HepG2 (cell line): ENCODE data around the gene TFEB. TPM values are rescaled to one million over a fixed set of nuclear protein-coding genes. Genes with fewer than 3 reads are reported as not detected.

ENCODE experiments used
- CENPT ChIP-seq: sonication (generic); formaldehyde crosslinking; IDR thresholded peaks from 2 replicates; pipeline ENCODE4 v1.8.0; 2022; ENCODE audit warnings: low read depth, mild to moderate bottlenecking, moderate library complexity, missing genetic modification reagents
- CHCHD3 ChIP-seq: sonication (generic); formaldehyde crosslinking; IDR thresholded peaks from 2 replicates; pipeline ENCODE4 v1.8.0; 2022; ENCODE audit warnings: mild to moderate bottlenecking, missing genetic modification reagents, moderate library complexity
- DPF2 ChIP-seq: sonication (generic); formaldehyde crosslinking; IDR thresholded peaks from 2 replicates; pipeline ENCODE4 v1.4.0; 2020; ENCODE audit warnings: mild to moderate bottlenecking, low read depth, missing genetic modification reagents, borderline replicate concordance
- JUND ChIP-seq: sonication (generic); formaldehyde crosslinking; IDR thresholded peaks from 2 replicates; pipeline ENCODE4 v1.8.0; 2022; ENCODE audit warnings: mild to moderate bottlenecking, missing genetic modification reagents
- MED1 ChIP-seq: sonication (generic); formaldehyde crosslinking; IDR thresholded peaks from 2 replicates; pipeline ENCODE4 v1.4.0; 2020; ENCODE audit warnings: missing genetic modification reagents
- TBX2 ChIP-seq: sonication (generic); formaldehyde crosslinking; IDR thresholded peaks from 2 replicates; pipeline ENCODE4 v1.5.0; 2020; ENCODE audit warnings: missing genetic modification reagents, mild to moderate bottlenecking, borderline replicate concordance
- ZBTB38 ChIP-seq: sonication (generic); formaldehyde crosslinking; IDR thresholded peaks from 2 replicates; pipeline ENCODE4 v1.5.1; 2020; ENCODE audit warnings: mild to moderate bottlenecking, missing genetic modification reagents
- ZNF30 ChIP-seq: sonication (generic); formaldehyde crosslinking; IDR thresholded peaks from 2 replicates; pipeline ENCODE4 v1.5.0; 2020; ENCODE audit warnings: mild to moderate bottlenecking, missing genetic modification reagents
- ZNF567 ChIP-seq: sonication (generic); formaldehyde crosslinking; IDR thresholded peaks from 2 replicates; pipeline ENCODE4 v1.8.1; 2023; ENCODE audit warnings: mild to moderate bottlenecking, missing genetic modification reagents, borderline replicate concordance
- ZNF670 ChIP-seq: sonication (generic); formaldehyde crosslinking; IDR thresholded peaks from 2 replicates; pipeline ENCODE4 v1.8.0; 2022; ENCODE audit warnings: mild to moderate bottlenecking, missing genetic modification reagents, borderline replicate concordance
- ZNF713 ChIP-seq: sonication (generic); formaldehyde crosslinking; IDR thresholded peaks from 2 replicates; pipeline ENCODE4 v1.4.0; 2020; ENCODE audit warnings: mild to moderate bottlenecking, missing genetic modification reagents
- ZSCAN20 ChIP-seq: sonication (generic); formaldehyde crosslinking; IDR thresholded peaks from 2 replicates; pipeline ENCODE4 v1.4.0; 2020; ENCODE audit warnings: missing genetic modification reagents, mild to moderate bottlenecking, borderline replicate concordance
- polyA plus RNA-seq, 8 experiments: library from polyadenylated mRNA; depleted of rRNA in 3 of 8; stranded (reverse) in 7 of 8; unstranded in 1 of 8; fragments of >200 nt; fragmentation: Illumina TruSeq in 4 of 8; extraction: Trizol in 4 of 8; gene quantifications; 2 replicates each; pipeline versions ENCODE4 v1.2.1 to v1.2.3, GENCODE V29; 2011 to 2016; ENCODE audit warnings: low read depth in 4 of 8, missing spikeins in 1 of 8, mixed read lengths in 1 of 8; ENCODE audit not compliant: insufficient read depth in 1 of 8
- total RNA-seq, 5 experiments: library from RNA; depleted of rRNA; stranded (reverse); fragments of >200 nt; fragmentation: Illumina TruSeq; extraction: Trizol; gene quantifications; 2 replicates each; pipeline ENCODE4 v1.2.3, GENCODE V29; 2016; ENCODE audit warnings: low read depth in 1 of 5
- TF ChIP-seq, protein P1 (sequence below): IDR thresholded peaks from 2 replicates; pipeline ENCODE4 v1.6.1; 2016; ENCODE audit warnings: low read depth, borderline replicate concordance
- TF ChIP-seq, protein P2 (sequence below): sonication (generic); formaldehyde crosslinking; IDR thresholded peaks from 2 replicates; pipeline ENCODE4 v1.9.0; 2021; ENCODE audit warnings: missing genetic modification reagents, borderline replicate concordance
- TF ChIP-seq, protein P3 (sequence below): sonication (generic); formaldehyde crosslinking; IDR thresholded peaks from 2 replicates; pipeline ENCODE4 v1.5.0; 2020; ENCODE audit warnings: mild to moderate bottlenecking, missing genetic modification reagents
- TF ChIP-seq, protein P4 (sequence below): sonication (generic); formaldehyde crosslinking; IDR thresholded peaks from 2 replicates; pipeline ENCODE4 v1.5.0; 2020; ENCODE audit warnings: missing genetic modification reagents
- TF ChIP-seq, protein P5 (sequence below): sonication (generic); formaldehyde crosslinking; IDR thresholded peaks from 2 replicates; pipeline ENCODE4 v1.5.0; 2020; ENCODE audit warnings: mild to moderate bottlenecking, missing genetic modification reagents

The TFEB gene
- total and polyA plus RNA-seq, 2 of the 13 experiments (the other 11 are each of a cell fraction or from before 2014, with no cell fraction given), result 13.3 to 18.7 TPM

DNA sequence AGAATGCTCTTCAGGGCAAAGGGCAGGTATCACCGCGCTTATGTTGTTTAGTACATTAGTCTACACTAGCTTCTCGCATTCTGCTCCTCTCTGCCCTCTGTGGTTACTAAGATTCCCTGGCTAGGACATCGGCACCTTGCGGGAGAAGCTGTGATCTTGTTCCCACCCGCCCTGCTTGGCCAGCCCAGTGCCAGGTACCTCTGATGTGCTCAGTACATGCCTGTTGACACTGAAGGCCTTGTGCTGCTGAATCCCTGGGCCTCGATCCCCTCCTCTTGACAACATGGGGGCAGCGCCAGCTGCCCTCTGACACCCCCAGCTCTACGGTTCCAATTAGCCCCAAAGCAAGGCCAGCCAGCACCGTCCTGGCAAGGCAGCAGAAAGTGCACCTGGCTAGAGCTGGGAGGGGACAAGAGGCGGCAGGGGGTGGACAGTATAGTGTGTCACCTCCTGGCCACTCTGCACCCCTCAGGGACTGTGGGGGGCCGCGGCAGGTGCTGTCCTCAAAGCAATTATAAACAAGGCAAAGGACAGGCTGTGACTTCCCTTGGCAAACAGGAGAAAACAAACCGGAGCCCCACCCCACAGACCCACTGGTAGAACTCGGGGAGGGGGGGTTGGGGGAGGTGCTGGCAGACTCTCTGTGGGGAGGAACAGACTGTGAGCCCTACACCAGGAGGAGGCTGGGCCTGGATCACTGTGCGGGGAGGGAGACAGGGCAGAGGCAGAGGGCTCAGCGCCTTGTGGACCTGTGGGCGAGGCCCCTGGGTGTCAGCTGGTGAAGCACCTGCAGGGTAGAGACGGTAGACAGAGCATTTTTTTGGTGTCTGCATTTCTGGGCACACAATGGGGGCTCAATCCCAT lies 7.1 kb downstream of the TFEB start (continued):
- TF ChIP-seq, protein P1, sequence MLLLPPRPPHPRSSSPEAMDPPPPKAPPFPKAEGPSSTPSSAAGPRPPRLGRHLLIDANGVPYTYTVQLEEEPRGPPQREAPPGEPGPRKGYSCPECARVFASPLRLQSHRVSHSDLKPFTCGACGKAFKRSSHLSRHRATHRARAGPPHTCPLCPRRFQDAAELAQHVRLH, result no peak
- TF ChIP-seq TBX2 (CRISPR knock-in tag) (peak; percentile 76), ZNF670 (CRISPR knock-in tag) (no peak), CHCHD3 (no peak), CENPT (CRISPR knock-in tag) (no peak), JUND (CRISPR knock-in tag) (no peak), DPF2 (CRISPR knock-in tag) (no peak), ZNF713 (CRISPR knock-in tag) (no peak), ZNF30 (no peak), MED1 (CRISPR knock-in tag) (no peak; the same call in 1 of the 2 replicates), ZBTB38 (CRISPR knock-in tag) (peak; percentile 40), ZNF567 (CRISPR knock-in tag) (no peak), ZSCAN20 (CRISPR knock-in tag) (no peak)
- TF ChIP-seq, protein P2, sequence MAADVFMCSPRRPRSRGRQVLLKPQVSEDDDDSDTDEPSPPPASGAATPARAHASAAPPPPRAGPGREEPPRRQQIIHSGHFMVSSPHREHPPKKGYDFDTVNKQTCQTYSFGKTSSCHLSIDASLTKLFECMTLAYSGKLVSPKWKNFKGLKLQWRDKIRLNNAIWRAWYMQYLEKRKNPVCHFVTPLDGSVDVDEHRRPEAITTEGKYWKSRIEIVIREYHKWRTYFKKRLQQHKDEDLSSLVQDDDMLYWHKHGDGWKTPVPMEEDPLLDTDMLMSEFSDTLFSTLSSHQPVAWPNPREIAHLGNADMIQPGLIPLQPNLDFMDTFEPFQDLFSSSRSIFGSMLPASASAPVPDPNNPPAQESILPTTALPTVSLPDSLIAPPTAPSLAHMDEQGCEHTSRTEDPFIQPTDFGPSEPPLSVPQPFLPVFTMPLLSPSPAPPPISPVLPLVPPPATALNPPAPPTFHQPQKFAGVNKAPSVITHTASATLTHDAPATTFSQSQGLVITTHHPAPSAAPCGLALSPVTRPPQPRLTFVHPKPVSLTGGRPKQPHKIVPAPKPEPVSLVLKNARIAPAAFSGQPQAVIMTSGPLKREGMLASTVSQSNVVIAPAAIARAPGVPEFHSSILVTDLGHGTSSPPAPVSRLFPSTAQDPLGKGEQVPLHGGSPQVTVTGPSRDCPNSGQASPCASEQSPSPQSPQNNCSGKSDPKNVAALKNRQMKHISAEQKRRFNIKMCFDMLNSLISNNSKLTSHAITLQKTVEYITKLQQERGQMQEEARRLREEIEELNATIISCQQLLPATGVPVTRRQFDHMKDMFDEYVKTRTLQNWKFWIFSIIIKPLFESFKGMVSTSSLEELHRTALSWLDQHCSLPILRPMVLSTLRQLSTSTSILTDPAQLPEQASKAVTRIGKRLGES (CRISPR knock-in tag), result no peak
- TF ChIP-seq, protein P3, sequence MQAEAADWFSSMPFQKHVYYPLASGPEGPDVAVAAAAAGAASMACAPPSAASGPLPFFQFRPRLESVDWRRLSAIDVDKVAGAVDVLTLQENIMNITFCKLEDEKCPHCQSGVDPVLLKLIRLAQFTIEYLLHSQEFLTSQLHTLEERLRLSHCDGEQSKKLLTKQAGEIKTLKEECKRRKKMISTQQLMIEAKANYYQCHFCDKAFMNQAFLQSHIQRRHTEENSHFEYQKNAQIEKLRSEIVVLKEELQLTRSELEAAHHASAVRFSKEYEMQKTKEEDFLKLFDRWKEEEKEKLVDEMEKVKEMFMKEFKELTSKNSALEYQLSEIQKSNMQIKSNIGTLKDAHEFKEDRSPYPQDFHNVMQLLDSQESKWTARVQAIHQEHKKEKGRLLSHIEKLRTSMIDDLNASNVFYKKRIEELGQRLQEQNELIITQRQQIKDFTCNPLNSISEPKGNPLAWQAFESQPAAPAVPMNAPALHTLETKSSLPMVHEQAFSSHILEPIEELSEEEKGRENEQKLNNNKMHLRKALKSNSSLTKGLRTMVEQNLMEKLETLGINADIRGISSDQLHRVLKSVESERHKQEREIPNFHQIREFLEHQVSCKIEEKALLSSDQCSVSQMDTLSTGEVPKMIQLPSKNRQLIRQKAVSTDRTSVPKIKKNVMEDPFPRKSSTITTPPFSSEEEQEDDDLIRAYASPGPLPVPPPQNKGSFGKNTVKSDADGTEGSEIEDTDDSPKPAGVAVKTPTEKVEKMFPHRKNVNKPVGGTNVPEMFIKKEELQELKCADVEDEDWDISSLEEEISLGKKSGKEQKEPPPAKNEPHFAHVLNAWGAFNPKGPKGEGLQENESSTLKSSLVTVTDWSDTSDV (CRISPR knock-in tag), result no peak
- TF ChIP-seq, protein P4, sequence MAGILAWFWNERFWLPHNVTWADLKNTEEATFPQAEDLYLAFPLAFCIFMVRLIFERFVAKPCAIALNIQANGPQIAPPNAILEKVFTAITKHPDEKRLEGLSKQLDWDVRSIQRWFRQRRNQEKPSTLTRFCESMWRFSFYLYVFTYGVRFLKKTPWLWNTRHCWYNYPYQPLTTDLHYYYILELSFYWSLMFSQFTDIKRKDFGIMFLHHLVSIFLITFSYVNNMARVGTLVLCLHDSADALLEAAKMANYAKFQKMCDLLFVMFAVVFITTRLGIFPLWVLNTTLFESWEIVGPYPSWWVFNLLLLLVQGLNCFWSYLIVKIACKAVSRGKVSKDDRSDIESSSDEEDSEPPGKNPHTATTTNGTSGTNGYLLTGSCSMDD (CRISPR knock-in tag), result no peak
- TF ChIP-seq, protein P5, sequence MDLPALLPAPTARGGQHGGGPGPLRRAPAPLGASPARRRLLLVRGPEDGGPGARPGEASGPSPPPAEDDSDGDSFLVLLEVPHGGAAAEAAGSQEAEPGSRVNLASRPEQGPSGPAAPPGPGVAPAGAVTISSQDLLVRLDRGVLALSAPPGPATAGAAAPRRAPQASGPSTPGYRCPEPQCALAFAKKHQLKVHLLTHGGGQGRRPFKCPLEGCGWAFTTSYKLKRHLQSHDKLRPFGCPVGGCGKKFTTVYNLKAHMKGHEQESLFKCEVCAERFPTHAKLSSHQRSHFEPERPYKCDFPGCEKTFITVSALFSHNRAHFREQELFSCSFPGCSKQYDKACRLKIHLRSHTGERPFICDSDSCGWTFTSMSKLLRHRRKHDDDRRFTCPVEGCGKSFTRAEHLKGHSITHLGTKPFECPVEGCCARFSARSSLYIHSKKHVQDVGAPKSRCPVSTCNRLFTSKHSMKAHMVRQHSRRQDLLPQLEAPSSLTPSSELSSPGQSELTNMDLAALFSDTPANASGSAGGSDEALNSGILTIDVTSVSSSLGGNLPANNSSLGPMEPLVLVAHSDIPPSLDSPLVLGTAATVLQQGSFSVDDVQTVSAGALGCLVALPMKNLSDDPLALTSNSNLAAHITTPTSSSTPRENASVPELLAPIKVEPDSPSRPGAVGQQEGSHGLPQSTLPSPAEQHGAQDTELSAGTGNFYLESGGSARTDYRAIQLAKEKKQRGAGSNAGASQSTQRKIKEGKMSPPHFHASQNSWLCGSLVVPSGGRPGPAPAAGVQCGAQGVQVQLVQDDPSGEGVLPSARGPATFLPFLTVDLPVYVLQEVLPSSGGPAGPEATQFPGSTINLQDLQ (CRISPR knock-in tag), result no peak
